NCI-H1417 (cell line): ENCODE measurements around the gene RNF10.
"Not testable (repeated sequence)": the region's sequence is repeated elsewhere in the genome, so short reads cannot be mapped to it uniquely, and the experiment has no call there.

Experiments
- DNase-seq, 3 experiments: peaks; one replicate each; lab custom pipeline; 2025; lab: John Stamatoyannopoulos, UW

Gene RNF10

GRCh38 chr12:120534203-120534702 is at the start of gene RNF10:
TSS of gene RNF10 (plus strand) at chr12:120534356. CDS start at chr12:120534812, 456 bp downstream.
- DNase-seq, result peak; percentile 91 to 97 (median 95)

DNA sequence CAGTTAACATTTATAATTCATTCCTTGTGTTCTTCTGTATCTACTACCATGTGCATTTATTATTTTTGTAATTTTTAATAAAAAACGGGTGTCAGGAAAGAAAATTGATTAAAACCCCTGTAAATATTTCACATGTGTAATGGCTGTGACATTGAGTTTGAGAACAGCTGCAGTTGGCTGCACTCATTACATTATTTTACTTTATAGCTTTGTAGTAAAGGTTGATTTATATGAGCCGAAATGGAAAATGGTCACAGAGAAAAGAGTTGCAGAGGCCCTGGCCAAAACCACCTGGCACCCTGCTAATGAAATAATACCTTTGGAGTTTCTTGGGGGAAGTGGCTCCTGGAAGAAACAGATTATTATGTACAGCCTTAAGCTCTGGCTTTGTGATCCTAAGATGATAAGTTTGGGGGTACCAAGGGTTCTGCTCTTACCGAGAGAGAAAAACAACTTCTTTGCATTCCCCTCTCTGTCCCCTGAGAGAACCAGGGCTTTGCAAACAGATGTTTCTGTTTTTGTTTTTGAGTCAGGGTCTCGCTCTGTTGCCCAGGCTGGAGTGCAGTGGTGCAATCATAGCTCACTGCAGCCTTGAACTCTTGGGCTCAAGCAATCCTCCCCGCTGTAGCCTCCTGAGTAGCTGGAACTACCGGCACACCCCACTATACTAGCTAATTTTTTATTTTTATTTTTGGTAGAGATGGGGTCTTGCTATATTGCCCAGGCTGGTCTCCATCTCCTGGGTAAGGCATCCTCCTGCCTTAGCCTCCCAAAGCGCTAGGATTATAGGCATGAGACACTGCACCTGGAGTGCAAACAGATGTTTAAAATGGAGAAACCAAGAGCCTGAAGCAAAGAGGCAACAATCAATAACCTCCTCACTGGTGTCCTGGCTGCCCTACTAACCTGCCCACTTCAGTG is 47.9 kb upstream of the RNF10 start:
- DNase-seq, result no peak

GRCh38 chr12:120487552-120487951 is 46.6 kb upstream of the RNF10 start:
- DNase-seq, result not testable (repeated sequence)

- no peak for DNase-seq
These were observed 46.0 kb upstream of the RNF10 start for GRCh38 chr12:120488057-120488640.

DNA sequence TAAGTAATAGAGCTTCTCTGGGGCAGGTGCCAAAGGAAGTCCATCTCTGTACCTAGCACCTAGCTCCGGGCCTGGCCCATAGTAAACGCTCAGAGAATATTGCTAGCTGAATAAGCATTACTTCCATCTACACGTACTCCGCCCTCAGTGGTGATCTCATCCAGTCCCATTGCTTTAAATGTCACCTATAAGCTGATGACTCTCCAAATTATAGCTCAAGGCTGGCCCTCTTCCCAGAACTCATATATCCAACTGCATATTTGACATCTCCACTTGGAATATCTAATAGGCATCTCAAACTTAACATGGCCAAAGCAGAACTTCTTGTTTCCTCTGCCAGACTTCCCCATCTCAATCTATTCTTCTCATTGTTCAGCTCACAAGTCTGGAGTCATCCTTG is 45.1 kb upstream of the RNF10 start:
- no peak for DNase-seq

DNA sequence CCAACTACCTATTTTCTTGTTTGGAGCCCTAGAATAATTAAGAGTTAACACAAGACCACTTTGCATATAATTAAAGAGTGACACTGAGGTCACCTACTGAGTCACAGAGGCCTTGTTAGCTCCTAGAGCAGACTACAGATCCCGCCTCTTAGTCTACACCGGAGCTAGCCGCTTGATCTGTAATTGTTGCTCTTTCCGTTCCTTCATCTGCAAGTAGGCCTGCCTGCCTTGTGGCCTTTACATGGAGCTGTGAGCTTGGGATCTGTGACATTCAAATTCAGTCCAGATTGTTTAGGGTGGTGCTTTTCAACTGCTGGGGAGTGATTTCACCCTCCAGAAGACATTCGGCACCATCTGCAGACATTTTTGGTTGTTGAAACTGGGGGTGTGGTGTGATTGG is 43.8 kb upstream of the RNF10 start:
- no peak for DNase-seq

- no peak for DNase-seq
These were observed 43.2 kb upstream of the RNF10 start for GRCh38 chr12:120490833-120491512.

- DNase-seq, result peak in 2 of 3 experiments; percentile 32 to 51
These were observed 38.9 kb upstream of the RNF10 start for GRCh38 chr12:120495186-120495730.

GRCh38 chr12:120495731-120496412 is 38.3 kb upstream of the RNF10 start, which contains the start of gene DYNLL1:
TSS of gene DYNLL1 (plus strand) at chr12:120496113. CDS start at chr12:120496422, 309 bp downstream.
- peak; percentile 98 to 99 (median 99) for DNase-seq

GRCh38 chr12:120496413-120497340 is 37.5 kb upstream of the RNF10 start:
- DNase-seq, result peak; percentile 40 to 88 (median 77)

DNA sequence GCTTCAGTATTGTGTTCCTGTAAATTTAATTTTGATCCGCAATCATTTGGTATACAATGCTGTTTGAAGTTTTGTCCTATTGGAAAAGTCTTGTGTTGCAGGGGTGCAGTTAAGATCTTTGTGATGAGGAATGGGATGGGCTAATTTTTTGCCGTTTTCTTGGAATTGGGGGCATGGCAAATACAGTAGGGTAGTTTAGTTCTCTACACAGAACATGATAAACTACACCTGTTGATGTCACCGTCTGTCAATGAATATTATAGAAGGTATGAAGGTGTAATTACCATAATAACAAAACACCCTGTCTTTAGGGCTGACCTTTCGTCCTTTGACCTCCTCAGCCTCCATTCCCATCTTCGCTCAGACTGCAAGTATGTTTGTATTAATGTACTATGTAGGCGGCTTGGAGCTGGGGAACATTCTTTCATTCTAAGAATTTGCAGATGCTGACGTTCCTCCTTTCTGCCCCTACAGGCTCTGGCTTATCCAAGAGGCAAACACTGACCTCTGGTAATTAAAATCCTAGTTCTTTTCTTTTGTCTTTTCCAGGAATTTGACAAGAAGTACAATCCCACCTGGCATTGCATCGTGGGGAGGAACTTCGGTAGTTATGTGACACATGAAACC is 36.5 kb upstream of the RNF10 start:
- no peak for DNase-seq

GRCh38 chr12:120498870-120499515 is 35.2 kb upstream of the RNF10 start:
- DNase-seq, result peak in 1 of 3 experiments; percentile 10

DNA sequence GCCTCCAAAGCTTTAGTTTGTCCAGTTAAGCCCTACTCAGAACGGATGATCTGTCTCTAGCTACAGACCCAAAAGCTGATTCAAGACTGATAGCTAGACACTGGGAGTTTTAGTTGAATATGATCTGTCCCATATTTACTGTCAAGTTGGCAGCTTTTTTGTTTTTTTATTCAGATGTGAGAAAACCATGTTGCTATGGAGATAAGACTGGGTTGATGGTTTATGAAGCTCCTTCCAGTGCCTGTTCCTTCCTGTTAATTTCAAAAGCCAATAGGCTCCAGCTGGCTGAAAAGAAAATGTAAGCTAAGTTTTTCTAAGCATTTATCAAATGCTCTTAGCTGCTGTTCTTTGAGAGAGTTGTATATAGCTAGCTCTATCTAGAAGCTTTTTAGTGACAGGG is 33.6 kb upstream of the RNF10 start:
- DNase-seq, result no peak

DNA sequence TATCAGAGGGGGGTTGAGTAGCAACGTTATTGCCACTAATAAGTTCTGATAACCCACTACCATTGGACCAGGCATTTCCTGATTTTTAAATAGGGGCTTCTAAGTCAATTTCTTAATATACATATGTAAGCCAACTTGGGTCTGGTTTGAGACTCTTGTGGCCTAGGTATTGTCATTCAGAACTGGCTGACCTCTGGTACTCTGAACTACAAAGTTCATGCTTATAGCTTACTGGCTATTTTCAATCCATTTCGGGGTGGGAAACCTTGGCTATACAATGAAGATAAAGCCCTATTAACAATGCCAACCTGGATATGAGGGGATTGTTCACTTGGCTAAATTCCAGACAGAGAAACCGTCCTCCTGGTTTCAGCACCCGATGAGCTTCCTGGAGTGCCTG is 29.6 kb upstream of the RNF10 start:
- DNase-seq, result no peak

GRCh38 chr12:120508537-120508936 is 25.6 kb upstream of the RNF10 start:
- no peak for DNase-seq

DNA sequence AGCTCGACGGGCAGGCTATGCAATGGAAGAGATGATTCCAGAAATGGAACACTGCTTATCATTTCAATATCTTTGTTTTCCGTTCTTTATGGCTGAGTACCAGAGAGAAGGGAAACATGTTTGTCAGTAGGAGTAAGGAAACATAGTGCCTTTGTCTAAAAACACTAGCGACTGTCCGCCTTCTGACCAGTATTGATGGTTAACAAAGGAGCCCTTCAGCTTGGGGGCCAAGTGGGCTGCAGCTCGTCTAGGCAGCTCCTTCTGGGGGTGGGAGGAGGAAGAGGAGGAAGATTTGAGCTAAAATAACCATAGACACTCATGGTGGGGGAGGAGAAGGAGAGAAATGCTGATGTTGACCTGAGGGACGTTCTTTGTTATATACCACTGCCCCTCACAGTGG is 20.2 kb upstream of the RNF10 start:
- DNase-seq, result no peak

DNA sequence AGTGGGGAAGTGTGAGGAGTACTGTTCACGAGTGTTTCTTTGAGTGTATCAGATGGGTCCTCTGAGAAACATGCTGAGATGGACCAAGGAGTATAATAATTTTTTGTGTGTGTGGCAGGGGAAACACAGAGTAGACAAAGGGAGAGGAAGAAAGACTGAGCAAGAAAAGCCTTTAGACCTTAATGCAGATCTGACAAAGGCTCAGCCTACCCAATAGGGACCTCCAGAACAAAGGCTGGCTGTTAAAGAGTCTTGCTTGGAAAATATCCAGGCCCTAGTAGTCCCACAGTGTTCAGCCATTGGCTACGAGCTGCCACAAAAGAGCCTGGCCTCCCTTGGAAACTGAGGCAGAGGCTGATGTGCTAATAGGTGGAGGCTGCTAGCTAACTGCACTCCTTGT is 18.7 kb upstream of the RNF10 start:
- no peak for DNase-seq

DNA sequence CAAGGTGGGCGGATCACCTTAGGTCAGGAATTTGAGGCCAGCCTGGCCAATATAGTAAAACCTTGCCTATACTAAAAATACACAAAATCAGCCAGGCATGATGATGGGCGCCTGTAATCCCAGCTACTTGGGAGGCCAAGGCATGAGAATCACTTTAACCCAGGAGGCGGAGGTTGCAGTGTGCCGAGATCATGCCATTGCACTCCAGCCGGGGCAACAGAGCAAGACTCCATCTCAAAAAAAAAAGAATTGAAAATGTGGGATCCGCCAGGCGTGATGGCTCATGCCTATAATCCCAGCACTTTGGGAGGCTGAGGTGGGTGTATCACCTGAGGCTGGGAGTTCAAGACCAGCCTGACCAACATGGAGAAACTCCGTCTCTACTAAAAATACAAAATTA is 14.8 kb upstream of the RNF10 start:
- not testable (repeated sequence) for DNase-seq

DNA sequence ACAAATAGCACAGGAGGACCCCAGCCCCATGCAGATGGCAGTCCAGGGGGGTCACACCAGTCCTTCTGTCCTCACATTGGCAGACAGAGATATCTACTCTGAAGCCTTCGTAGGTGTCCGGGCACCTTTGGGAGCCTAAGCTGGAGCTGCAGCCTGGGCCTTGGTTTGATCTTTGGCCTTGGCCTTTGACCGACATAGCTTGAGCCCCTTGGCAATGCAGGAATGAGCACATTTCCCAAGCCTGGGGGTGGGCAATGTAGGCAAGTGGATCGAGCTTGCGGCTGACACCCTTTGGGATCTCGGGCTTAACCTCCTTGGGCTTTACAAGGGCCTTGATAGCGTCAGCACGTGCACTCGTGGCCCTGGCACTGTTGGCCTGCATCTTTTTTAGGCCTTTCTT is 11.6 kb upstream of the RNF10 start:
- DNase-seq, result no peak
